ENCODE results near the gene GPRIN2. TPM values are rescaled to one million over a fixed set of nuclear protein-coding genes. Genes with fewer than 3 reads are reported as not detected.
A peak's percentile ranks its signal among the peaks of the same experiment; 100 is the strongest.
"Not testable (repeated sequence)": the region's sequence is repeated elsewhere in the genome, so short reads cannot be mapped to it uniquely, and the experiment has no call there.

Gene GPRIN2
- total and polyA plus RNA-seq, 8 donors = 8.6 to 39.8 (median 13.3) TPM

GRCh38 chr10:46514899-46515298 is 41.6 kb downstream of the GPRIN2 start:
- Histone ChIP-seq H3K9me3 (no peaks in the 10 kb centered on the region), H3K4me1 (no peaks in the 10 kb centered on the region), H3K27ac (no peak overlapping the region), H3K27me3 (no peaks in the 10 kb centered on the region), H3K4me3 (no peak overlapping the region), H3K36me3 (no peaks in the 10 kb centered on the region)
- ATAC-seq = no peak
- DNase-seq = no peak
- TF ChIP-seq CTCF (IDR thresholded peaks at IDR 0.05) = no peak
- intact Hi-C loops (cut with DNase I) = no loop called here

GRCh38 chr10:46514431-46514861 is 42.0 kb downstream of the GPRIN2 start:
- no peaks in the 10 kb centered on the region for H3K27me3 ChIP-seq
- no peak for TF ChIP-seq CTCF (IDR thresholded peaks at IDR 0.05)
- intact Hi-C loops (cut with DNase I) = no loop called here
- no peaks in the 10 kb centered on the region for H3K9me3 ChIP-seq
- no peaks in the 10 kb centered on the region for H3K4me1 ChIP-seq
- no peak overlapping the region for H3K4me3 ChIP-seq
- no peaks in the 10 kb centered on the region for H3K36me3 ChIP-seq
- no peak for ATAC-seq
- peak in 1 of 4 donors; percentile 24 for DNase-seq
- no peak overlapping the region for H3K27ac ChIP-seq

- intact Hi-C loops (cut with DNase I); H3K27ac ChIP-seq; DNase-seq: not testable (repeated sequence)
These were observed 43.1 kb downstream of the GPRIN2 start for GRCh38 chr10:46513333-46513732.

DNA sequence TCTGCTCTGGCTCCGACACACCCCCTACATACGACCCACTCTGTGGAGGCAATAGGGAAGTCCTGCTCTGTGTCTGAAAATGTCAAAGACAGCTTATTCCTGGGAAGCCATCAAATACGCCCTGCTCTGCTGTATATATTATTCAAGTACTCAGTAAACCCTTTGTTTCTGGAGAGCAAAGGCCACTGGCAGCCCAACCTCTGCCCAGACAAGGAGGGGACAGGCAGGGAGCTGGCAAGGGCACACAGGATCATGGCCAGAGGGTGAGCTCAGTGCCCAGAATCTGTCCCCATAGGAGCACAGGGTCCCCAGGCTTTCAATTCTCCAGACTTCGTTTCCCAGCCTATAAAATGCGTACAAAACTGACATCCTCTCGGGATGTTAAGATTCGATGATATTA is 43.7 kb downstream of the GPRIN2 start:
- H3K4me1 ChIP-seq; H3K27ac ChIP-seq; H3K36me3 ChIP-seq; ATAC-seq; intact Hi-C loops (cut with DNase I); DNase-seq; H3K27me3 ChIP-seq; H3K9me3 ChIP-seq; H3K4me3 ChIP-seq: not testable (repeated sequence)

More at GRCh38 chr10:46513333-46513732, 43.1 kb downstream of the GPRIN2 start:
- H3K4me1 ChIP-seq, H3K9me3 ChIP-seq, H3K36me3 ChIP-seq, H3K4me3 ChIP-seq, H3K27me3 ChIP-seq, ATAC-seq: not testable (repeated sequence)

- H3K4me1 ChIP-seq; H3K36me3 ChIP-seq; H3K9me3 ChIP-seq; ATAC-seq; H3K27ac ChIP-seq; DNase-seq; H3K4me3 ChIP-seq; intact Hi-C loops (cut with DNase I); H3K27me3 ChIP-seq: not testable (repeated sequence)
These were observed 44.5 kb downstream of the GPRIN2 start for GRCh38 chr10:46512002-46512401.

Other genes with a start within 250 kb of the GPRIN2 start
- 10 to 100 TPM in 1 of 2 donors, 1 to 10 TPM in 1; 7.2 to 13.2 TPM for gene ANXA8L1, start 180.9 kb downstream of the GPRIN2 start, total RNA-seq
- 1 to 10 TPM in 5 of 6 donors, under 1 TPM in 1; 0.89 to 2.3 (median 1.9) TPM for gene ANXA8L1, start 180.9 kb downstream of the GPRIN2 start, polyA plus RNA-seq (ENCODE audit: insufficient read length in 6 of 6)
- gene NPY4R, start 90.7 kb downstream of the GPRIN2 start, total RNA-seq = under 1 TPM; 0.32 to 0.58 TPM
- 1 to 10 TPM in 1 of 6 donors, under 1 TPM in 5; 0.38 to 1.3 (median 0.62) TPM for gene NPY4R, start 90.7 kb downstream of the GPRIN2 start, polyA plus RNA-seq (ENCODE audit: insufficient read length in 6 of 6)
- gene SYT15, start 22.5 kb upstream of the GPRIN2 start, total RNA-seq = 10 to 100 TPM; 20.1 to 30.9 TPM
- gene SYT15, start 22.5 kb upstream of the GPRIN2 start, polyA plus RNA-seq (ENCODE audit: insufficient read length in 6 of 6) = 10 to 100 TPM; 19.3 to 43.1 (median 24.9) TPM